K562 (cell line): Measurements from ENCODE around the gene PALLD.

Experiments used
- EGR1 ChIP-seq: fragments of 450-650 bp; conservative IDR thresholded peaks from 2 replicates; pipeline ENCODE4 v1.6.1; 2017; ENCODE audit warnings: mild to moderate bottlenecking
- EZH2 ChIP-seq: IDR thresholded peaks from 2 replicates; pipeline ENCODE4 v1.6.1; 2012; ENCODE audit warnings: low read depth, mild to moderate bottlenecking, inconsistent platforms, low read length, borderline replicate concordance
- JUND ChIP-seq, 2 experiments: IDR thresholded peaks; 2 replicates in 1 of 2; 3 replicates in 1 of 2; pipeline ENCODE4 v1.6.1; 2011; ENCODE audit warnings: borderline replicate concordance in 2 of 2, low read depth in 2 of 2, low read length in 2 of 2, improper control_type of control experiment in 1 of 2, missing biosample characterization in 1 of 2, missing genetic modification characterization in 1 of 2, missing genetic modification reagents in 1 of 2
- MAFF ChIP-seq: IDR thresholded peaks from 2 replicates; pipeline ENCODE4 v1.6.1; 2012; ENCODE audit warnings: low read length, improper control_type of control experiment
- NFIC ChIP-seq: fragments of 450-650 bp; IDR thresholded peaks from 2 replicates; pipeline ENCODE4 v1.6.1; 2017; ENCODE audit warnings: mild to moderate bottlenecking, inconsistent platforms
- NR3C1 ChIP-seq: sonication (generic); formaldehyde crosslinking; IDR thresholded peaks from 2 replicates; pipeline ENCODE4 v1.8.1; 2022; ENCODE audit warnings: missing genetic modification reagents
- POLR2AphosphoS5 ChIP-seq: IDR thresholded peaks from 2 replicates; pipeline ENCODE4 v1.6.1; 2011; ENCODE audit warnings: mild to moderate bottlenecking, low read depth, low read length, moderate library complexity; ENCODE audit not compliant: control insufficient read depth, insufficient read depth
- RB1 ChIP-seq: fragments of 450-650 bp; IDR thresholded peaks from 2 replicates; pipeline ENCODE4 v1.6.1; 2017; ENCODE audit warnings: low read depth, mild to moderate bottlenecking
- SOX6 ChIP-seq: fragments of 450-650 bp; IDR thresholded peaks from 2 replicates; pipeline ENCODE4 v1.6.1; 2014; ENCODE audit warnings: mild to moderate bottlenecking
- ZNF263 ChIP-seq: sonication (generic); formaldehyde crosslinking; IDR thresholded peaks from 2 replicates; pipeline ENCODE4 v1.8.0; 2022; ENCODE audit warnings: mild to moderate bottlenecking, missing genetic modification reagents, borderline replicate concordance
- ZNF644 ChIP-seq: fragments of 200-800 bp; sonication (Bioruptor generic); IDR thresholded peaks from 2 replicates; pipeline ENCODE4 v1.6.1; 2016; ENCODE audit warnings: low read depth, missing genetic modification characterization, missing compliant biosample characterization
- TF ChIP-seq, protein P1 (sequence below), 2 experiments: fragments of 450-650 bp; formaldehyde crosslinking in 1 of 2; IDR thresholded peaks; 2 replicates each; pipeline versions ENCODE4 v1.4.0 to v1.6.1; 2014 to 2020; ENCODE audit warnings: mild to moderate bottlenecking in 2 of 2, borderline replicate concordance in 1 of 2, low read depth in 1 of 2
- TF ChIP-seq, protein P2 (sequence below): sonication (generic); formaldehyde crosslinking; IDR thresholded peaks from 2 replicates; pipeline ENCODE4 v1.8.1; 2023; ENCODE audit warnings: mild to moderate bottlenecking, missing genetic modification reagents
- TF ChIP-seq, protein P3 (sequence below), 3 experiments: IDR thresholded peaks in 2 of 3; conservative IDR thresholded peaks in 1 of 3; 2 replicates each; pipeline ENCODE4 v1.5.1; 2011 to 2012; ENCODE audit warnings: low read length in 3 of 3, mild to moderate bottlenecking in 3 of 3, control low read depth in 2 of 3, improper control_type of control experiment in 1 of 3, inconsistent platforms in 1 of 3, low read depth in 1 of 3, mixed read lengths in 1 of 3, moderate library complexity in 1 of 3; ENCODE audit not compliant: insufficient read depth in 2 of 3

DNA sequence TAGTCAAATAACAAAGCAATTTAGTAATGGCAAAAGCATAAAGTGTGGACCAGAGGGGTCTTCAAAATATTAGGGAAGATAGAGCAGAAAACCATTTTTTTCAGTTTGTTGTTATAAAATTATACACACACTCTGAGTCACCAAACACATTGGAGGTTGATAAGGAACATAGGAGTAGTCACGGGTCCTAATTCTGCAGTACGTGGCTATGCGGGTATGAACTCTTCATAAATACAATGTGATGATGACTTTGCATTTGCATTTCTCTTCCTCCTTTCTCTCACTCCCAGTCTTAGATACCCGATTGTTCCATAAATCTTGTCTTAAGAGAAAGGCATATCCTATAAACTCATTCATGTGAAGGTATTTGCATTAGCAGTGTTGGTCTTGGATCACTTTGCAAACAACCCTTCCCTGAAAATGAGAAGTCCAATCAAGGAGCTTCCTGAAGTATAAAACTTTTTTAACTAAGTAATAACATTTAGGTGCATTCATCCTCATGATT is 223.6 kb downstream of the PALLD start:
- TF ChIP-seq, protein P1, sequence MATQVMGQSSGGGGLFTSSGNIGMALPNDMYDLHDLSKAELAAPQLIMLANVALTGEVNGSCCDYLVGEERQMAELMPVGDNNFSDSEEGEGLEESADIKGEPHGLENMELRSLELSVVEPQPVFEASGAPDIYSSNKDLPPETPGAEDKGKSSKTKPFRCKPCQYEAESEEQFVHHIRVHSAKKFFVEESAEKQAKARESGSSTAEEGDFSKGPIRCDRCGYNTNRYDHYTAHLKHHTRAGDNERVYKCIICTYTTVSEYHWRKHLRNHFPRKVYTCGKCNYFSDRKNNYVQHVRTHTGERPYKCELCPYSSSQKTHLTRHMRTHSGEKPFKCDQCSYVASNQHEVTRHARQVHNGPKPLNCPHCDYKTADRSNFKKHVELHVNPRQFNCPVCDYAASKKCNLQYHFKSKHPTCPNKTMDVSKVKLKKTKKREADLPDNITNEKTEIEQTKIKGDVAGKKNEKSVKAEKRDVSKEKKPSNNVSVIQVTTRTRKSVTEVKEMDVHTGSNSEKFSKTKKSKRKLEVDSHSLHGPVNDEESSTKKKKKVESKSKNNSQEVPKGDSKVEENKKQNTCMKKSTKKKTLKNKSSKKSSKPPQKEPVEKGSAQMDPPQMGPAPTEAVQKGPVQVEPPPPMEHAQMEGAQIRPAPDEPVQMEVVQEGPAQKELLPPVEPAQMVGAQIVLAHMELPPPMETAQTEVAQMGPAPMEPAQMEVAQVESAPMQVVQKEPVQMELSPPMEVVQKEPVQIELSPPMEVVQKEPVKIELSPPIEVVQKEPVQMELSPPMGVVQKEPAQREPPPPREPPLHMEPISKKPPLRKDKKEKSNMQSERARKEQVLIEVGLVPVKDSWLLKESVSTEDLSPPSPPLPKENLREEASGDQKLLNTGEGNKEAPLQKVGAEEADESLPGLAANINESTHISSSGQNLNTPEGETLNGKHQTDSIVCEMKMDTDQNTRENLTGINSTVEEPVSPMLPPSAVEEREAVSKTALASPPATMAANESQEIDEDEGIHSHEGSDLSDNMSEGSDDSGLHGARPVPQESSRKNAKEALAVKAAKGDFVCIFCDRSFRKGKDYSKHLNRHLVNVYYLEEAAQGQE (IDR thresholded peaks at IDR 0.05; ENCODE audit: borderline replicate concordance) = no peak
- TF ChIP-seq, protein P1 (CRISPR knock-in tag; IDR thresholded peaks at IDR 0.05; ENCODE audit: low read depth) = no peak
- TF ChIP-seq EGR1 (no peak), SOX6 (no peak), ZNF263 (no peak), ZNF644 (tag) (no peak), NFIC (no peak), NR3C1 (CRISPR knock-in tag) (no peak), JUND (IDR thresholded peaks at IDR 0.05; ENCODE audit: borderline replicate concordance, low read depth, low read length) (no peak), JUND (tag; IDR thresholded peaks at IDR 0.05; ENCODE audit: borderline replicate concordance, low read depth, low read length) (no peak), MAFF (no peak), EZH2 (no peak), RB1 (no peak), POLR2AphosphoS5 (no peak)
- TF ChIP-seq, protein P2, sequence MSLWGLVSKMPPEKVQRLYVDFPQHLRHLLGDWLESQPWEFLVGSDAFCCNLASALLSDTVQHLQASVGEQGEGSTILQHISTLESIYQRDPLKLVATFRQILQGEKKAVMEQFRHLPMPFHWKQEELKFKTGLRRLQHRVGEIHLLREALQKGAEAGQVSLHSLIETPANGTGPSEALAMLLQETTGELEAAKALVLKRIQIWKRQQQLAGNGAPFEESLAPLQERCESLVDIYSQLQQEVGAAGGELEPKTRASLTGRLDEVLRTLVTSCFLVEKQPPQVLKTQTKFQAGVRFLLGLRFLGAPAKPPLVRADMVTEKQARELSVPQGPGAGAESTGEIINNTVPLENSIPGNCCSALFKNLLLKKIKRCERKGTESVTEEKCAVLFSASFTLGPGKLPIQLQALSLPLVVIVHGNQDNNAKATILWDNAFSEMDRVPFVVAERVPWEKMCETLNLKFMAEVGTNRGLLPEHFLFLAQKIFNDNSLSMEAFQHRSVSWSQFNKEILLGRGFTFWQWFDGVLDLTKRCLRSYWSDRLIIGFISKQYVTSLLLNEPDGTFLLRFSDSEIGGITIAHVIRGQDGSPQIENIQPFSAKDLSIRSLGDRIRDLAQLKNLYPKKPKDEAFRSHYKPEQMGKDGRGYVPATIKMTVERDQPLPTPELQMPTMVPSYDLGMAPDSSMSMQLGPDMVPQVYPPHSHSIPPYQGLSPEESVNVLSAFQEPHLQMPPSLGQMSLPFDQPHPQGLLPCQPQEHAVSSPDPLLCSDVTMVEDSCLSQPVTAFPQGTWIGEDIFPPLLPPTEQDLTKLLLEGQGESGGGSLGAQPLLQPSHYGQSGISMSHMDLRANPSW (CRISPR knock-in tag) = no peak
- TF ChIP-seq, protein P3, sequence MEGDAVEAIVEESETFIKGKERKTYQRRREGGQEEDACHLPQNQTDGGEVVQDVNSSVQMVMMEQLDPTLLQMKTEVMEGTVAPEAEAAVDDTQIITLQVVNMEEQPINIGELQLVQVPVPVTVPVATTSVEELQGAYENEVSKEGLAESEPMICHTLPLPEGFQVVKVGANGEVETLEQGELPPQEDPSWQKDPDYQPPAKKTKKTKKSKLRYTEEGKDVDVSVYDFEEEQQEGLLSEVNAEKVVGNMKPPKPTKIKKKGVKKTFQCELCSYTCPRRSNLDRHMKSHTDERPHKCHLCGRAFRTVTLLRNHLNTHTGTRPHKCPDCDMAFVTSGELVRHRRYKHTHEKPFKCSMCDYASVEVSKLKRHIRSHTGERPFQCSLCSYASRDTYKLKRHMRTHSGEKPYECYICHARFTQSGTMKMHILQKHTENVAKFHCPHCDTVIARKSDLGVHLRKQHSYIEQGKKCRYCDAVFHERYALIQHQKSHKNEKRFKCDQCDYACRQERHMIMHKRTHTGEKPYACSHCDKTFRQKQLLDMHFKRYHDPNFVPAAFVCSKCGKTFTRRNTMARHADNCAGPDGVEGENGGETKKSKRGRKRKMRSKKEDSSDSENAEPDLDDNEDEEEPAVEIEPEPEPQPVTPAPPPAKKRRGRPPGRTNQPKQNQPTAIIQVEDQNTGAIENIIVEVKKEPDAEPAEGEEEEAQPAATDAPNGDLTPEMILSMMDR (IDR thresholded peaks at IDR 0.05 in 2 of 3, conservative IDR thresholded peaks at IDR 0.05 in 1 of 3; ENCODE audit: insufficient read depth in 2 of 3, low read depth in 1 of 3, low read length in 3 of 3) = no peak
